GM18861 (cell line): ENCODE results near the gene NUP42.
A peak's percentile ranks its signal among the peaks of the same experiment; 100 is the strongest.
"Not testable (repeated sequence)": the region's sequence is repeated elsewhere in the genome, so short reads cannot be mapped to it uniquely, and the experiment has no call there.

ENCODE experiments used
- ATAC-seq: cut with Tn5 transposase; IDR thresholded peaks from one replicate; pipeline ENCODE4 v1.9.1; 2021; ENCODE audit not compliant: unreplicated experiment

NUP42 gene, protein sequence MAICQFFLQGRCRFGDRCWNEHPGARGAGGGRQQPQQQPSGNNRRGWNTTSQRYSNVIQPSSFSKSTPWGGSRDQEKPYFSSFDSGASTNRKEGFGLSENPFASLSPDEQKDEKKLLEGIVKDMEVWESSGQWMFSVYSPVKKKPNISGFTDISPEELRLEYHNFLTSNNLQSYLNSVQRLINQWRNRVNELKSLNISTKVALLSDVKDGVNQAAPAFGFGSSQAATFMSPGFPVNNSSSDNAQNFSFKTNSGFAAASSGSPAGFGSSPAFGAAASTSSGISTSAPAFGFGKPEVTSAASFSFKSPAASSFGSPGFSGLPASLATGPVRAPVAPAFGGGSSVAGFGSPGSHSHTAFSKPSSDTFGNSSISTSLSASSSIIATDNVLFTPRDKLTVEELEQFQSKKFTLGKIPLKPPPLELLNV

GRCh38 chr7:23181684-23182553, at the start of gene NUP42:
Gene NUP42, plus strand, starts transcription at chr7:23182048. Its CDS starts 38 bp downstream, at chr7:23182086.
- ATAC-seq, result peak; percentile 92

DNA sequence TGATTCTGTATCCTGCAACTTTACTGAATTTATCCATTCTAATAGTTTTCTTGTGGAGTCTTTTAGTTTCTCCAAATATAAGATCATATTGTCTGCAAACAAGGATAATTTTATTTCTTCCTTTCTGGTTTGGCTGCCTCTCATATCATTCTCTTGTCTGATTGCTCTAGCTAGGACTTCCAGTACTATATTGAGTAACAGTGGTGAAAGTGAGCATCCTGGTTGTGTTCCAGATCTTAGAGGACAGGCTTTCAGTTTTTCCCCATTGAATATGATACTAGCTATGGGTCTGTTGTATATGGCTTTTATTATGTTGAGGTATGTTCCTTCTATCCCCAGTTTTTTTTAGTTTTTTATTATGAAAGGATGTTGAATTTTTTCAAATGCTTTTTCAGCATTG, 48.1 kb upstream of the NUP42 start:
- ATAC-seq, result no peak

GRCh38 chr7:23135755-23136154, 46.1 kb upstream of the NUP42 start:
- no peak for ATAC-seq

- no peak for ATAC-seq
Observed at GRCh38 chr7:23136216-23136615, 45.6 kb upstream of the NUP42 start.

- ATAC-seq, result no peak
Observed at GRCh38 chr7:23157679-23158078, 24.2 kb upstream of the NUP42 start.

GRCh38 chr7:23158546-23158945, 23.3 kb upstream of the NUP42 start:
- ATAC-seq, result no peak

DNA sequence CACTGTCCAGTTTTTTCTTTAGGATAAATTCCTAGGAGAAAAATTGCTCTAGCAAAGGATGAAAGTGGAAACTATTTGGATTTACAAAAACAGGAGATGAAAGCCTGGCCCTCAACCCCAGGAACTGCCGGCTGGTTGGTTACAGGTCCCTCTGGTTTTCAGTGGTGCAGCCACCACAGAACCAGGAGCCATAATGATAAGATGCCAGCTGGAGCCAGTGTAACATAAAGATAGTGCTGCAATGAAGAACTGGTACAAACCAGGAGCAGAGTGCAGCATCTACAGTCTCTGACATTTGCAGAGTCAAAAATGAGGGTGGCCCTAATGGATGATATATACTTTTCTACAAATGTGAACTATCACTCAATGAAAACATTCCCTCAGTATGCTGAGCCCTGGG, 20.4 kb upstream of the NUP42 start:
- ATAC-seq, result no peak

- no peak for ATAC-seq
Observed at GRCh38 chr7:23164846-23165245, 17.0 kb upstream of the NUP42 start.

DNA sequence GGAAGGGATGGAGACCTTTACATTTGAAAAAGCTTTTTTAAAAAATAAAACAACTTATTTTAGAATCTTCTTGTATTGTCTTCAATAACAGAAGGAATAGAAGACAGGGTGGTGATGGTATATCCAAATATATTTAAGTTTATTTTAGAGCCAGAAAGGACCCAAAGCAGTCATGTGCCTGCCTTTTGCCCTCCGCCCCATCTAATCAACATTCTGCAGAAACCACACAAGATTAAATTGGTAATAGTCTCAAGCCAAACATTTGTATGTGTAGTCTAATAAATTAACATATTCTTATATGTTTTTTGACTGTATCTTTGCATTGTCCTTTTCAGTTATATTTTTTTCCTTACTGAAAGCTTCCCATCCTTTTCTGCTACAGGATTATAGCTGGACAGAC, 16.5 kb upstream of the NUP42 start:
- no peak for ATAC-seq

- no peak for ATAC-seq
Observed at GRCh38 chr7:23167691-23168090, 14.2 kb upstream of the NUP42 start.

GRCh38 chr7:23168111-23168885, 13.6 kb upstream of the NUP42 start:
- no peak for ATAC-seq

DNA sequence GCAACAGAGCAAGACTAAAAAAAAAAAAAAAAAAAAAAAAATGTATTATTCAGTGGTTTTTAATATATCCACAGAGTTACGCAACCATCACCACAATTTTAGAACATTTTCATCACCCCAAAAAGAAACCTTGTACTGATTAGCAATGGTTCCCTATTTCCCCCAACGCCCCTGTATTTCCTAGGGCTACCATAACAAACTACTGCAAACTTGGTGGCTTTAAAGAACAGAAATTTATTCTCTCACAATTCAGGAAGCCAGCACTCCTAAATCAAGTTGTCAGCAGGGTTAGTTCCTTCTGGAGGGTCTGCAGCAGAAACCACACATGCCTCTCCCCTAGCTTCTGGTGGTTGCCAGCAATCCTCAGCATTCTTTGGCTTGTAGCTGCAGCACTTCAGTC, 5.9 kb upstream of the NUP42 start:
- ATAC-seq, result no peak

- ATAC-seq, result no peak
Observed at GRCh38 chr7:23183279-23184012, 1.6 kb downstream of the NUP42 start.

DNA sequence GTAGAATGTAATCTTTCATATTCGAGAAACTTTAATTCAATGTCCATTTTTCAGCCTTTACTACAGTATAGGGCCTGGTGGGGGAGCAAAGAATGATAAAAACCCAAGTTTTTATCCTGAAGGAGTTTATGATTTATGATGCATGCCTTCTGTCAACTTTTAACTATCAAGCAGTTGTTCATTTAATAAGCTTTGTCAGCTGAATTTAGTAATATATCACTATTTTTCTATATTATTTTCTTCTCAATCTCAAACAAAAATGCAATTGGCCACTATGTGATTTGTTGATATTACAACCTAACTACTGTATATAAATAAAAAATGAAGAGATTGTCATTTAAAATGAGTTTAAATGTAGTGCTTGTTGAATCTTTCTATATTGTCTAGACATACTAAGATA, 2.4 kb downstream of the NUP42 start:
- no peak for ATAC-seq

DNA sequence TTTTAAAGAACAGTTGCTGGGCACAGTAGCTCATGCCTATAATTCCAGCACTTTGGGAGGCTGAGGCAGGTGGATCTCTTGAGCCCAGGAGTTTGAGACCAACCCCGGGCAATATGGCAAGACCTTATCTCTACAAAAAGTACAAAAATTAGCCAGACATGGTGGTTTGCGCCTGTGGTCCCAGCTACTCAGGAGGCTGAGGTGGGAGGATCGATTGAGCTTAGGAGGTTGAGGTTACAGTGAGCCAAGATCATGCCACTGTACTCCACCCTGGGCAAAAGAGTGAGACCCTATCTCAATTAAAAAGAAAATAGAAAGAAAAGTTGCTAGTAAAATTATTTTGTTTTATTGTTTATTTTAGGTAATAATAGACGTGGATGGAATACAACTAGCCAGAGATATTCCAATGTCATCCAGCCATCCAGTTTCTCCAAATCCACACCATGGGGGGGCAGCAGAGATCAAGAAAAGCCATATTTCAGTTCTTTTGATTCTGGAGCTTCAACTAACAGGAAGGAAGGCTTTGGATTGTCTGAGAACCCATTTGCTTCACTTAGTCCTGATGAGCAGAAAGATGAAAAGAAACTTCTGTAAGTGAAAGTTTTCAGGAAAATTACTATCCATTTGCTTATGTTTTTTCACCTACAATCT, 3.0 kb downstream of the NUP42 start:
- no peak for ATAC-seq

DNA sequence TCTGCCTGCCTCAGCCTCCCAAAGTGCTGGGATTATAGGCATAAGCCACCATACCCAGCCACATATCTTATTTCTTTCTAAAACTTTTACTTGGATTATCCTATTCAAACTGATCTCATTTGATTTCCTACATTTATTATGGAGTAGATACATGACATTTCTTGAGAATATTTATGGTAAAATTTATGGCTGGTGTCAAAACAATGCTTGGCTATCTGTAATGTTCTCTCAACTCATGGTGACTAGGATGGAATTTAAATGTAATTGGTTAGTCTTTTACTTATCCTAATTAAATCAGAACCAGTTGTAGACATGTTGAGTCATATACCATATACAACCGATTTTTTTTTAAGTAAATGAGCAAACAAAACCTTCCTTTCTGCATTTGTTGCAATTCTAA, 4.1 kb downstream of the NUP42 start:
- ATAC-seq, result no peak

DNA sequence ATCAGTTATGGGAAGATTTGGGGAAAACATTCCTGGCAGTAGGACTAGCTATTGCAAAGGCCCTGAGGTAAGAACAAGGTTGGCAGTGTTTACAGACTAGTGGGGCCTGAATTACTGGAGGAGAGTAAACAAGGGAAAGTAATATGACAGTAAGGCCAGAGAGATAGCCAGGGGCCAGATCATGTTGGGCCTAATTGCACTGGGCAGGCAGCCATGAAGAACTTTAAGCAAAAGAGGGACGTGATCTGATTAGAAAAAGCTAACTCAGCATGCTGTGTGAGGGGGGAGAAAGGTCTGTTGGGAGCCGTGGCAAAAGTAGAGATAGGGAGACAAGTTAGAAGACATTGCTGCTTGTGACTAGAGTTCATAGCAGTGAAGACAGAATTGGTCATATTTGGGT, 9.2 kb downstream of the NUP42 start:
- no peak for ATAC-seq

- not testable (repeated sequence) for ATAC-seq
Observed at GRCh38 chr7:23193650-23194227, 11.9 kb downstream of the NUP42 start.

GRCh38 chr7:23196306-23196705, 14.5 kb downstream of the NUP42 start:
- no peak for ATAC-seq

GRCh38 chr7:23197745-23198144, 15.9 kb downstream of the NUP42 start:
- not testable (repeated sequence) for ATAC-seq
